HG03060 (cell line): ENCODE data around the gene YIF1A.
"Not testable (repeated sequence)": the region's sequence is repeated elsewhere in the genome, so short reads cannot be mapped to it uniquely, and the experiment has no call there.

Experiments
- ATAC-seq: cut with Tn5 transposase; IDR thresholded peaks from one replicate; pipeline ENCODE4 v1.9.1; 2021; ENCODE audit warnings: low read depth, moderate number of reproducible peaks; ENCODE audit not compliant: unreplicated experiment

Gene YIF1A

GRCh38 chr11:66312549-66313320 is 23.8 kb upstream of the YIF1A start:
- ATAC-seq, result peak; percentile 38

- peak; percentile 52 for ATAC-seq
Observed at GRCh38 chr11:66311965-66312548, 23.1 kb upstream of the YIF1A start.

- peak; percentile 19 for ATAC-seq
Observed at GRCh38 chr11:66311470-66311964, 22.6 kb upstream of the YIF1A start.

GRCh38 chr11:66310803-66311440 is 22.0 kb upstream of the YIF1A start:
- not testable (repeated sequence) for ATAC-seq

GRCh38 chr11:66310324-66310723 is 21.4 kb upstream of the YIF1A start:
- no peak for ATAC-seq

- ATAC-seq, result no peak
Observed at GRCh38 chr11:66309475-66309874, 20.5 kb upstream of the YIF1A start.

- ATAC-seq, result no peak
Observed at GRCh38 chr11:66302656-66303055, 13.7 kb upstream of the YIF1A start.

- ATAC-seq, result no peak
Observed at GRCh38 chr11:66299186-66299585, 10.2 kb upstream of the YIF1A start.

GRCh38 chr11:66297610-66298009 is 8.7 kb upstream of the YIF1A start:
- no peak for ATAC-seq

- no peak for ATAC-seq
Observed at GRCh38 chr11:66294626-66295620, 6.0 kb upstream of the YIF1A start.

GRCh38 chr11:66293777-66294625 is 5.1 kb upstream of the YIF1A start:
- no peak for ATAC-seq

GRCh38 chr11:66293352-66293751 is 4.4 kb upstream of the YIF1A start:
- ATAC-seq, result no peak

- ATAC-seq, result no peak
Observed at GRCh38 chr11:66292543-66293332, 3.8 kb upstream of the YIF1A start.

GRCh38 chr11:66291706-66292542 is 3.0 kb upstream of the YIF1A start, which contains the start of gene TMEM151A:
TMEM151A (plus strand) TSS chr11:66291894; CDS start chr11:66292014, 120 bp downstream.
- ATAC-seq, result no peak

- no peak for ATAC-seq
Observed at GRCh38 chr11:66291303-66291705, 2.4 kb upstream of the YIF1A start.

GRCh38 chr11:66290330-66290621 is 1.3 kb upstream of the YIF1A start:
- ATAC-seq, result no peak

- peak; percentile 17 for ATAC-seq
Observed at GRCh38 chr11:66289548-66290329, 796 bp upstream of the YIF1A start.
